B cell (primary cell): ENCODE measurements around the gene CIAO2B. TPM values are rescaled to one million over a fixed set of nuclear protein-coding genes. Genes with fewer than 3 reads are reported as not detected.

Experiments used
- ATAC-seq: fragments of 200-7000 bp; cut with Tn5 transposase; one replicate; pipeline ENCODE4 v1.10.0; 2021; ENCODE audit warnings: low read depth, mild to moderate bottlenecking, moderate number of reproducible peaks, moderate library complexity
- CTCF ChIA-PET: fragments of 350-600 bp; sonication (Branson Sonifier 250); formaldehyde crosslinking; loops from one replicate; lab custom pipeline; 2021; ENCODE audit warnings: antibody characterized with exemption, inconsistent platforms; lab: Charles Lee
- POLR2A ChIA-PET: fragments of 350-600 bp; sonication (Branson Sonifier 250); formaldehyde crosslinking; loops from one replicate; lab custom pipeline; 2021; ENCODE audit warnings: antibody characterized with exemption; lab: Charles Lee
- DNase-seq: peaks from one replicate; pipeline ENCODE4 v3.0.0; 2013
- H2AFZ ChIP-seq: 2 replicates; pipeline ENCODE4 v1.6.1; 2012; ENCODE audit warnings: mild to moderate bottlenecking, low read depth, low read length; ENCODE audit not compliant: insufficient read depth, poor library complexity, severe bottlenecking
- H3K27ac ChIP-seq, 2 donors: 1 replicate in 1 of 2; 2 replicates in 1 of 2; pipeline ENCODE4 v1.5.1; 2012 to 2013; ENCODE audit warnings: low read length in 2 of 2, mild to moderate bottlenecking in 2 of 2, moderate library complexity in 1 of 2
- H3K27me3 ChIP-seq, 4 experiments: fragments of 200-600 bp in 1 of 4; sonication (generic) in 1 of 4; replicated peaks in 1 of 4; 1 replicate in 2 of 4; 2 replicates in 2 of 4; pipeline versions ENCODE4 v1.6.1 to v1.7.0; 2013 to 2016; ENCODE audit warnings: low read length in 3 of 4, mild to moderate bottlenecking in 2 of 4, mixed read lengths in 1 of 4, moderate library complexity in 1 of 4; ENCODE audit not compliant: insufficient read depth in 4 of 4, control insufficient read depth in 3 of 4; ENCODE audit errors: control extremely low read depth in 1 of 4
- H3K36me3 ChIP-seq, 2 experiments: replicated peaks in 1 of 2; 1 replicate in 1 of 2; 2 replicates in 1 of 2; pipeline versions ENCODE4 v1.6.1 to v1.7.1; 2013; ENCODE audit warnings: low read length in 1 of 2; ENCODE audit not compliant: insufficient read depth in 2 of 2, control insufficient read depth in 1 of 2; ENCODE audit errors: control extremely low read depth in 1 of 2, extremely low read depth in 1 of 2
- H3K4me1 ChIP-seq, 2 donors: fragments of 200-600 bp in 1 of 2; sonication (generic) in 1 of 2; 1 replicate in 1 of 2; 2 replicates in 1 of 2; pipeline versions ENCODE4 v1.5.1 to v1.6.1; 2013 to 2017; ENCODE audit warnings: low read length in 2 of 2; ENCODE audit not compliant: control insufficient read depth in 2 of 2, insufficient read depth in 2 of 2
- H3K4me2 ChIP-seq: replicated peaks from 2 replicates; pipeline ENCODE3; 2012; ENCODE audit warnings: mild to moderate bottlenecking, low read depth, low read length; ENCODE audit not compliant: poor library complexity, severe bottlenecking
- H3K4me3 ChIP-seq, 5 experiments: fragments of 200-600 bp in 1 of 5; sonication (generic) in 1 of 5; 1 replicate in 3 of 5; 2 replicates in 2 of 5; pipeline versions ENCODE4 v1.5.1 to v1.7.0; 2011 to 2016; ENCODE audit warnings: low read length in 4 of 5, mild to moderate bottlenecking in 4 of 5, low read depth in 2 of 5, control low read depth in 1 of 5, moderate library complexity in 1 of 5; ENCODE audit not compliant: insufficient read depth in 1 of 5; ENCODE audit errors: control extremely low read depth in 1 of 5, extremely low read depth in 1 of 5
- H3K79me2 ChIP-seq: fragments of 200-600 bp; sonication (generic); one replicate; pipeline ENCODE4 v1.6.0; 2016; ENCODE audit warnings: low read length; ENCODE audit not compliant: control insufficient read depth, insufficient read depth
- H3K9ac ChIP-seq: fragments of 200-600 bp; sonication (generic); 2 replicates; pipeline ENCODE4 v1.6.1; 2017; ENCODE audit warnings: mild to moderate bottlenecking, low read length, moderate library complexity
- H3K9me3 ChIP-seq, 3 donors: one replicate each; pipeline versions ENCODE4 v1.6.1 to v1.7.1; 2013; ENCODE audit warnings: low read length in 2 of 3; ENCODE audit not compliant: control insufficient read depth in 2 of 3, insufficient read depth in 1 of 3; ENCODE audit errors: control extremely low read depth in 1 of 3
- H4K20me1 ChIP-seq: 2 replicates; pipeline ENCODE4 v1.6.0; 2012; ENCODE audit warnings: mild to moderate bottlenecking, low read length; ENCODE audit not compliant: insufficient read depth, control insufficient read depth, poor library complexity, severe bottlenecking
- H3K27ac Mint-ChIP-seq: one replicate; pipeline ENCODE4 v1.8.0; 2021; ENCODE audit warnings: mixed read lengths
- H3K27me3 Mint-ChIP-seq: one replicate; pipeline ENCODE4 v1.8.0; 2021; ENCODE audit warnings: mixed read lengths
- H3K4me1 Mint-ChIP-seq: one replicate; pipeline ENCODE4 v1.8.0; 2021; ENCODE audit warnings: mixed read lengths
- H3K4me3 Mint-ChIP-seq: one replicate; pipeline ENCODE4 v1.8.0; 2021; ENCODE audit warnings: mixed read lengths
- H3K9me3 Mint-ChIP-seq: one replicate; pipeline ENCODE4 v1.8.0; 2022; ENCODE audit warnings: mixed read lengths; ENCODE audit not compliant: insufficient read depth
- EZH2 ChIP-seq: IDR thresholded peaks from 2 replicates; pipeline ENCODE4 v1.6.1; 2012; ENCODE audit warnings: borderline replicate concordance, low read depth, mild to moderate bottlenecking, moderate library complexity, low read length; ENCODE audit not compliant: insufficient read depth, poor library complexity, severe bottlenecking
- WGBS: methylation state at CpG from one replicate; pipeline ENCODE4 v1.1.5; 2013; ENCODE audit warnings: missing lambda C conversion rate; ENCODE audit not compliant: insufficient coverage; 5-methylcytosine and 5-hydroxymethylcytosine counted together
- intact Hi-C: fragments of 100-400 bp; cut with micrococcal nuclease; formaldehyde crosslinking; loops from one replicate; pipeline ENCODE4 v1.10.0; 2022
- polyA plus RNA-seq: library from polyadenylated mRNA; depleted of rRNA; stranded (reverse); fragments of >200 nt; gene quantifications from 2 replicates; pipeline ENCODE4 v1.2.3, GENCODE V29; 2012
- total RNA-seq, 2 donors: library from RNA; stranded (reverse); fragments of 120-200 nt in 1 of 2; gene quantifications; 1 replicate in 1 of 2; 2 replicates in 1 of 2; pipeline versions ENCODE4 v1.2.3 to v1.2.4, GENCODE V29; 2013 to 2022
- TF ChIP-seq, protein P1 (sequence below): fragments of 200-600 bp; IDR thresholded peaks from one replicate; pipeline ENCODE4 v1.8.0; 2022; ENCODE audit warnings: antibody characterized with exemption, mild to moderate bottlenecking

Gene CIAO2B
- total and polyA plus RNA-seq, 2 donors (not counting 1 experiment from before 2014, with no cell fraction given), result 60.6 to 159 TPM

DNA sequence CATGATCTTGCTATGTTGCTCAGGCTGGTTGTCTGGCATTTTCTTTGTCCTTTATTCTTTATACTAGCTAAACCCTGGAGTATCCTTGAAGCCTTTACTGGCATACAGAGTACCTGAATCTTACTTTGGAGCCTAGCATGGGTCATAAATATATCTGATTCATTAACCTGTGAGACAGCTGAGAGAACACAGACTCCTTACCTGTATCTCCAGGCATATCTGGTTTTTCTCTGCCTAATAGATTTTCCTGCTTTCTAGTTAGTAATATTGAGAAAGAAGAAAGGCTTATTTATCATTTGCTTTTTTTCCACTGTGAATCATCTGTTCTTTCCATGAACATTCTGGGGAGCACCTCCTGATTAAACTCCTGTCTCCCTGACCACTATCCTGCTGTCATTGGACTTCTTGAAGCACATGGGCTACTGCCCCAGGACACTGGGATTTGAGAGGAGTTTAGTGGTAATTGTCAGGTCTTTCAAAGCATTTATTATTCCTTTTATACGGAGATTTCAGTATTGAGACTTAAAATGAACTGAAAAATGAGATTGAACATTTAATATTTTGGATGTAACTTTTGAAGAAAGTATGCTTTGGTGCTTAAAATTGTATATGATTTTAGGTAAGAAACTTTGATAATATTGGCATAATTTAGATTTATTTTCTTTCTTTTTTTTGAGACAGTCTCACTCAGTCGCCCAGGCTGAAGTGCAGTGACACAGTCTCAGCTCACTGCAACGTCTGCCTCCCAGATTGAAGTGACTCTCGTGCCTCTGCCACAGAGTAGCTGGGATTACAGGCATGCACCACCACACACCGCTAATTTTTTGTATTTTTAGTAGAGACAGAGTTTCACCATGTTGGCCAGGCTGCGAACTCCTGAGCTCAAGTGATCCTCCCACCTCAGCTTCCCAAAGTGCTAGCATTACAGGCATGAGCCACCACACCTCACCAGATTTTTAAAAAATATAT lies 45.3 kb downstream of the CIAO2B start:
- H3K4me1 Mint-ChIP-seq, result no peaks in the 10 kb centered on the region
- intact Hi-C loops, result no loop called here
- H3K36me3 ChIP-seq, result peaks cover 0 to 21% of the 10 kb centered on the region in 2 experiments
- H3K79me2 ChIP-seq, result no peaks in the 10 kb centered on the region
- no peak overlapping the region for H3K27ac Mint-ChIP-seq
- no peaks in the 10 kb centered on the region for H3K9me3 ChIP-seq
- no peaks in the 10 kb centered on the region for H3K4me1 ChIP-seq
- ChIA-PET CTCF (interaction anchor here (1.2 to 1.5 kb wide), 3 partner anchors 8 to 21 kb away, joined by 3 to 5 read pairs (median 3); partner anchors contain the start of gene PDP2), POLR2A (no interaction called here)
- H3K4me3 Mint-ChIP-seq, result no peak overlapping the region
- no peaks in the 10 kb centered on the region for H3K27me3 Mint-ChIP-seq
- H4K20me1 ChIP-seq, result no peaks in the 10 kb centered on the region
- no peaks in the 10 kb centered on the region for H3K9me3 Mint-ChIP-seq
- no peak overlapping the region for H2AFZ ChIP-seq
- no peaks in the 10 kb centered on the region for H3K27me3 ChIP-seq
- no peak overlapping the region for H3K4me3 ChIP-seq
- no peak for ATAC-seq
- 89% methylated on average over 3 of the region's 6 CpGs for WGBS
- no peak overlapping the region for H3K27ac ChIP-seq
- H3K4me2 ChIP-seq, result no peak overlapping the region
- TF ChIP-seq, protein P1, sequence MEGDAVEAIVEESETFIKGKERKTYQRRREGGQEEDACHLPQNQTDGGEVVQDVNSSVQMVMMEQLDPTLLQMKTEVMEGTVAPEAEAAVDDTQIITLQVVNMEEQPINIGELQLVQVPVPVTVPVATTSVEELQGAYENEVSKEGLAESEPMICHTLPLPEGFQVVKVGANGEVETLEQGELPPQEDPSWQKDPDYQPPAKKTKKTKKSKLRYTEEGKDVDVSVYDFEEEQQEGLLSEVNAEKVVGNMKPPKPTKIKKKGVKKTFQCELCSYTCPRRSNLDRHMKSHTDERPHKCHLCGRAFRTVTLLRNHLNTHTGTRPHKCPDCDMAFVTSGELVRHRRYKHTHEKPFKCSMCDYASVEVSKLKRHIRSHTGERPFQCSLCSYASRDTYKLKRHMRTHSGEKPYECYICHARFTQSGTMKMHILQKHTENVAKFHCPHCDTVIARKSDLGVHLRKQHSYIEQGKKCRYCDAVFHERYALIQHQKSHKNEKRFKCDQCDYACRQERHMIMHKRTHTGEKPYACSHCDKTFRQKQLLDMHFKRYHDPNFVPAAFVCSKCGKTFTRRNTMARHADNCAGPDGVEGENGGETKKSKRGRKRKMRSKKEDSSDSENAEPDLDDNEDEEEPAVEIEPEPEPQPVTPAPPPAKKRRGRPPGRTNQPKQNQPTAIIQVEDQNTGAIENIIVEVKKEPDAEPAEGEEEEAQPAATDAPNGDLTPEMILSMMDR, result no peak
- no peak for TF ChIP-seq EZH2
- no peak for DNase-seq
- H3K9ac ChIP-seq, result no peak overlapping the region

DNA sequence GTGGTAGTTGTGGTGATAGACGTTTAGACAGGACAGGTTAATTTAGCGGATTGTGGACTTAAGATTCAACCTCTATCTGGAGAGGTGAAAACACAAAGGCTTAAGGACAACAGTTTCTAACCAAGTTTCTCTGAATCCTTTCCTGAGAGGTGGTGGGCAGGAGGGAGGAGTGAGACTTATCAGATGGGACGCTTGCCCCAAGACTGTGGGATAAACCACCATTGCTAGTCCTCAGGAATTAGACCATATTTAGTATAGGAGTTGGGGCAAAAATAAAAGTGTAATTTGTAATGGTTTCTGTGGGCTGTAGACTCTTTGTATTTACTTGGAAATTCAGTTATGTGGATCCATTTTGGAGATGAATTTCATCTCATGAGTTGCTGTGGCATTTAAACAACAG lies 47.3 kb downstream of the CIAO2B start:
- Histone ChIP-seq H3K4me3 (no peak overlapping the region), H3K27me3 (no peaks in the 10 kb centered on the region), H3K9me3 (no peaks in the 10 kb centered on the region), H2AFZ (no peak overlapping the region), H3K79me2 (peaks cover 1% of the 10 kb centered on the region), H3K27ac (no peak overlapping the region), H3K4me2 (no peak overlapping the region), H4K20me1 (no peaks in the 10 kb centered on the region), H3K4me1 (no peaks in the 10 kb centered on the region), H3K9ac (no peak overlapping the region), H3K36me3 (peaks cover 0 to 21% of the 10 kb centered on the region in 2 experiments)
- Mint-ChIP-seq H3K4me3 (no peak overlapping the region), H3K27ac (no peak overlapping the region), H3K27me3 (no peaks in the 10 kb centered on the region), H3K4me1 (peaks cover under 1% of the 10 kb centered on the region), H3K9me3 (no peaks in the 10 kb centered on the region)
- 100% methylated on average over 1 of the region's 3 CpGs for WGBS
- ATAC-seq, result no peak
- ChIA-PET CTCF (no interaction called here), POLR2A (no interaction called here)
- DNase-seq, result no peak
- intact Hi-C loops, result no loop called here
- TF ChIP-seq, protein P1, result no peak
- no peak for TF ChIP-seq EZH2
